C4-2B (cell line): ENCODE measurements around the gene HECW1.

Experiments
- CTCF ChIP-seq: fragments of 450-650 bp; conservative IDR thresholded peaks from 2 replicates; pipeline ENCODE4 v1.5.1; 2017; ENCODE audit warnings: mild to moderate bottlenecking
- ZFX ChIP-seq: fragments of 450-650 bp; IDR thresholded peaks from 2 replicates; pipeline ENCODE4 v1.6.1; 2017

GRCh38 chr7:43562383-43562782 is 449.9 kb downstream of the HECW1 start:
- TF ChIP-seq CTCF, result no peak
- TF ChIP-seq ZFX, result no peak
